HPDE6-E6E7 (cell line): Measurements from ENCODE around the gene SLC38A9.
A peak's percentile ranks its signal among the peaks of the same experiment; 100 is the strongest.
"Not testable (repeated sequence)": the region's sequence is repeated elsewhere in the genome, so short reads cannot be mapped to it uniquely, and the experiment has no call there.

Experiments
- DNase-seq: peaks from one replicate; pipeline ENCODE4 v3.0.0; 2011; ENCODE audit warnings: missing footprints; ENCODE audit errors: extremely low spot score

The SLC38A9 gene

DNA sequence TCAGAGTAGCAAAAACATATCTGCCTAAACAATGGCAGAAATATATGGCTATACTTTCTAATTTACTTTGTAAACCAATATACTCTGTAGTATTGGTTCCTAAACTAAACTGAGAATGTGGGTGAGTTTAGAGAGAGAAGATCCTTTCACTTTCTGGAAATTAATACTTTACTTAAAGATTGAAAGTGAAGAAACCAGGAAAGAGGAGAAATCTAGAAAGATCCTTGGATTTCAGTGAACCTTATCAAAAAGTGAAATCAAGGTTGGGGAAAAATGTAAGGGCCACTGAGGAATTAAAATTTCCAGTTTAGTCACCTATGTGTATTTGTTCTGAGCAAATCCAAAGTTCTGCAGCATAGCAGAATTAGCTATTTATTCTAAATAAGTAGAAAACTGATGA is 5.9 kb downstream of the SLC38A9 start:
- no peak for DNase-seq

DNA sequence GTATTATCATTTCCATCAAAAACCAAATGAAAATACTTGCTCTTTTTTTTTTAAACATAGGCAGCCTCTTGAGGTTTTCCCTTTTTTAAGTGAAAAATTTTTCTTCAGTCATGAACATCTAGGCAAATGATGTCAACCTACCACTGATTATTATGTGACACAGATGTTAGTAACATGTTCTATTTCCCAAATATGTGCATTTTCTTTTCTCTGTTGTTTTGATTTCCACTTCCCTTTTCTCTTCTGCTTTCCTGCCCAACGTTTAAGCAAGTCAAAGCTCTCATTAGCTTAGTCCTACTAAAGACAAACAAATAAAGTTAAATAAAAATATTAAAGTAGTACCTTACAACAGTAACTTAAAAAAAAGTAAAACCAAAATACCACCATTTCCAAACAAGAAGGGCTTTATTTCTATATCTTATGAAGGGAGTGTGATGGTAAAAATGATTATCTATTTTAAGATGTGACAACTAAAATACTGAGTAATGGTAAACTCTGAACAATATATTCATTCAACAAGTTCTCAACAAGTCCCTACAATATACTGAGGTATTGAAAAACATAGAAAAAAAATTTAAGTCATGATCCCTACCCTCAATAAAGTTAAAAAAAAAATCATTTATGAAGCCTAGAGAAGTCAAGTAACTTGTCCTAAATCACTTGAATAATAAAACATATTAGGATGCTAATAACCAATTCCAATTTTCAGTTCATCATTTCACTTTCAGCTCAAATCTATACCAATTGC is 9.4 kb downstream of the SLC38A9 start:
- DNase-seq = no peak

DNA sequence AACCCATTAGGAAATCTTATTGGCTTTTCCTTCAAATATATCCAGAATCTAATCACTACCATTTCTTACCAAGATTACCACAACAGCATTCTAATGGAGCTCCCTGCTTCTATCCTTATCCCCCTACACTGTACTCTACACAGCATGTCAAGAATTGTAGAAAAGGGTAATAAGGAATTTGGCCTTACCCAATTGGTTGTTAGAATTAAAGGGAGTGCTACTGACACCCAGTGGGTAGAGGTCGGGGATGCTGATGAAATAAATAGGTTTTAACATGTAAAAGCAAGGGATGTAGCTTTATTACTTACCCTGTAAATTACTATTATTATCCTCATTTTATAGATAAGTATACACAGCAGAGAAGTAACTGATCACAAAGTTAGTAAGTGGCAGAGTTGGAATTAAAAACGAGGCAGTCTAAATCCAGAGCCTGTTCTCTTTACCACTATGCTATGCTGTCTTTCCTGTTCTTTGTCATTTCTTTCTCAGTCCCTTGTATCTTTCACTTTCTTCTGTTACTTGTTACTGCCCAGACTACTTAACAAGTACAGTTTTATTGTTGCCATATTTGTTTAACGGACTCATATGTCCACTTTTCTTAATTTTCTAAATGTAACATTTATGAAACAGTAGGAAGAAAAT is 10.5 kb downstream of the SLC38A9 start:
- DNase-seq = no peak

DNA sequence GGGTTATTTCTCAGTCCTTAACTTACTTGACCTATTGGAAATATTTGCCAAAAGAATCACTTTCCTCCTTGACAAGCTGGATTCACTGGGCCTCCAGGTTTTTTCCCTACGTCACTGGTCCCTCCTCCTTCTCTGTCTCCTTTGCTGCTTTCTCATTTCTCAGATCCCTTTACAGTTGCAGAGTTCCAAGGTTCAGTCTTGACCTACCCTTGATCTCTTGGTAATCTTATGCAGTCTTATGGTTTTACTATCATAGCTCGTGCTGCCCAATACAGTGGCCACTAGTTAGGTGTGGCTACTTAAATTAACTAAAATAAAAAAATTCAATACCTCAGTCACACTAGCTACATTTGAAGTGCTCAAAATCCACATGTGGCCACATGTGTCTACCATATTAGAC is 11.4 kb downstream of the SLC38A9 start:
- DNase-seq = no peak

DNA sequence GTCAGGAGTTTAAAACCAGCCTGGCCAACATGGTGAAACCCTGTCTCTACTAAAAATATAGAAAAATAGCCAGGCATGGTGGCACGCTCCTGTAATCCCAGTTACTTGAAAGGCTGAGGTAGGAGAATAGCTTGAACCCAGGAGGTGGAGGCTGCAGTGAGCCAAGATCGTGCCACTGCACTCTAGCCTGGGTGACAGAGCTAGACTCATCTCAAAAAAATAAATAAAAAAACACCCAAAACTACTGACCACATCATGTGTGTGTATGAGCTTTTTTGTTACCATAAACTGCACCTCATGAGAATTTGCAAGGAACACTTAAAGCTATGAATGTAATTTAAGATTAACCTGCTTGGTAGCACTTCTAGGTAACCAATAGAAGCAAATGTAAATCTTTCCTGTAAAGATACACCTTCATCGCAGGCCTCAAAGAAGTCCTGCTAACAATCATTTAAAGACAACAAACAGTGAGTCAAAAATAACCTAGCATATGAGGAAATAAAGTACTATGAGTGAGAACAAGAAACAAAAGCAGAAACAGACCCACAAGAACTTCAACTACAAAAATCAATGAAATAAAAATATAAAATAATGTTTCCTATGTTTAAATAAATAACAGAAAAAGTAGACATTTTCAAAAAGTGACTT is 13.0 kb downstream of the SLC38A9 start:
- DNase-seq = no peak

DNA sequence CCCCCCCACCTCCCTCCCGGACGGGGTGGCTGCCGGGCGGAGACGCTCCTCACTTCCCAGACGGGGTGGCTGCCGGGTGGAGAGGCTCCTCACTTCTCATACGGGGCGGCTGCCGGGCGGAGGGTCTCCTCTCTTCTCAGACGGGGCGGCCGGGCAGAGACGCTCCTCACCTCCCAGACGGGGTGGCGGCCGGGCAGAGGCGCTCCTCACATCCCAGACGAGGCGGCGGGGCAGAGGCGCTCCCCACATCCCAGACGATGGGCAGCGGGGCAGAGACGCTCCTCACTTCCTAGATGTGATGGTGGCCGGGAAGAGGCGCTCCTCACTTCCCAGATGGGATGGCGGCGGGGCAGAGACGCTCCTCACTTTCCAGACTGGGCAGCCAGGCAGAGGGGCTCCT is 15.4 kb downstream of the SLC38A9 start:
- not testable (repeated sequence) for DNase-seq

DNA sequence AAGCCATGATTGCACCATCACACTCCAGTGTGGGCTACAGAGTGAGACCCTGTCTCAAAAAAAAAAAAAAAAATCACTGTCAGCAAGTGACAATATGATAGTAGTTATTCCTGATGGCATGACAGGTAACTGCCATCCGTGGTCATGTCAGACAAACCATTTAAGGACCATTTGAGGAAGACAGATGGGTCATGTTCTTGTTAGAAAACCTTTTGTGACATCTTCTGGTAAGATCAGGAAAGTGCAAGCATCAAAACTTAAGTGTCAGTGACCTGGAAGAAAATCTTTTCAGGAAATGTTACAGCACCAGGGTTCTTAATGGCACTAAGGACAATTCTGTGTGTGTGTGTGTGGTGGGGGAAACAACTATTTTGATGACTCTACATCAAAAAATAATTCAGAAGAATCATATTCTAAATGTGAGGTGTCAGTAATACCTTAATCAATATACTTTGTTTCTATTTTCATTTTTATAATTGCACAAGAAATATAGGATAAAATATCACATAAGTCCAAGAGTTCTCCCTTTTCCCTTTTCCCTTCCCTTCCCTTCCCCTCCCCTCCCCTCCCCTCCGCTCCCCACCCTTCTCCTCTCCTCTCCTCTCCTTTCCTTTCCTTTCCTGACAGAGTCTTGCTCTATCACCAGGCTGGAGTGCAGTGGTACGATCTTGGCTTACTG is 17.8 kb downstream of the SLC38A9 start:
- no peak for DNase-seq

DNA sequence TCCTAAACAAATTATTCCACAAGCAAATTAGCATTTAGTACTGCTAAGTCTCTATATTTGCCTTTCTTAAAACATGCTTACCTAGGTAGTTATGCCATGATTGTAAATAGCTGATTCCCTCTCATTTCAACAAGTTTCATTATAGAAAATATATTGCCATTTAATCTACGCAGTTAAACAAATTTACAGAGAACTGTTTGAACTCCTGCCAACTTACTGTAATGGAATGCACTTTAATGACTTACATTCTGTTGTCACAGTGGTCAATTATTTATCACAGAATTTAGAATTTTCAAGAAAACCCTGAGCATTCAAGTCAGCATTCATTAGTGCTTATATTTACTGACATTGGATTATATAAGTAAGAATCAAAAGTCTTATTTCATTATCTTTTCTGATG is 19.6 kb downstream of the SLC38A9 start:
- no peak for DNase-seq

DNA sequence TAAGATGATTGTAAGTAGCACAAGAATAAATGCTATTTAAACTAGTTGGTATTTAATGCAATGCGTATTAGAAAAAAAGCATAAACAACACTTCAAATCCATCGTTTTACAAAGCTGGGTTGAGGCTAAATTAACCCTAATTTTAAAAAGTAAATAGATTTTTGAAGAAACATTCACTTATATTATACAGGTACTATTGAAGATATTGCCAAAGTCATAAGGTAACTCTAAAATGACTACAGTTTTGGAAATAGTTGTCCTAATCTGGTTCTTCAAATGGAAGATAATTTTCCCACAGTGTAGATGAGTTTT is 20.1 kb downstream of the SLC38A9 start:
- no peak for DNase-seq

DNA sequence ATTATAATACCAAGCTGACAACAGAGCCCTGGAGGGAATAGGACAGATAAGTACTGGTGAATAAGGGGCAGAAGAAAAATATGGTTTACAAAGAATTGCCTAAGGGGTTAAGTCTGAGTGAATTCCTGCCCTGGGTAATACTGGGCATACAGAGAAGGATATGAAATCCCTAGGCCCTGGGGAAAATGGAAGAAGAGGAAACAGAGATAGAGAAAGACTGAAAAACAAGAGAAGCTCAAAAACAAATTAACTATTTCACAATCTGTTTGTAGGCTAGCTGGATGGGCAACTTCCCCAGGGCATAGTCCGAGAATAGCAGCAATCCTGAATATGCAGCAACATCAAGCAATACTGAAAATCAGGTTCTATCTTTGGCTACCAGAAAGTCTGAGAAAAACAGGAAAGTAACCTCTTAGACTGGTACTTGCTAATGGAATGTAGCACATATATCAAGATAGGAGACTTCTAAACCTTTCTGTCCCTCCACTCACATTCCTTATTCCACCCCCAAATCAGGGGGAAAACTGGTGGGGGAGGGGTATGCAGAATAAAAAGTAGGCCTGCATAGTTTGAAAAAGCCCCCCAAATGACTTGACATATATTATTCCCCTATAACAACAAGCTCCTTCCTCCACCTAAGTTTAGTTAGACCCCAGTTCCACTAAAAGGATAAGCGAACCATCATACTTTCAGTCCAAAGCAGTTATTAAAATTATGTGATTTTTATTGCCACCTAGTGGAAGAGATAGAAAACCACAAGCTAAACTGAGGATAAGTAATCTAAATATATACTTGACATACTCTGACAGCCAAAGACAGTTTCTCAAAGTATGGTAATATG is 20.6 kb downstream of the SLC38A9 start:
- no peak for DNase-seq

DNA sequence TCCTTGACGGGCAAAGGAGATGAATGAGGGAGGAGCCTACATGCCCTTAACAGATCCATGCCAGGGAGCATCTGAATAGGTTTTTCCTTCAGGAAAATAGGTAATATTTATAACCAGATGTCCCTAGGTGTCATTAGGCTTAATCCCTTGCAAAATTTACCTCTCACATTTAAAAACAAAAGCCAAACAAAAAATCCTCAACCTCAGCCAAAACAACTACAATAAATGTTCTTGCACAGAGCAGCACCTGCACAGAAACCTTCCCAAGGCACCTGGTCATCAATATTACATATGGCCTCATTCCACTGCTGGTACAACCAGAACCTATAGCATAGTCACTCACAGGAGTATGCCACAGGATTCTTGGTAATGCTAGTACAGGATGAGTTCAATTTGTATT is 30.1 kb downstream of the SLC38A9 start:
- no peak for DNase-seq

DNA sequence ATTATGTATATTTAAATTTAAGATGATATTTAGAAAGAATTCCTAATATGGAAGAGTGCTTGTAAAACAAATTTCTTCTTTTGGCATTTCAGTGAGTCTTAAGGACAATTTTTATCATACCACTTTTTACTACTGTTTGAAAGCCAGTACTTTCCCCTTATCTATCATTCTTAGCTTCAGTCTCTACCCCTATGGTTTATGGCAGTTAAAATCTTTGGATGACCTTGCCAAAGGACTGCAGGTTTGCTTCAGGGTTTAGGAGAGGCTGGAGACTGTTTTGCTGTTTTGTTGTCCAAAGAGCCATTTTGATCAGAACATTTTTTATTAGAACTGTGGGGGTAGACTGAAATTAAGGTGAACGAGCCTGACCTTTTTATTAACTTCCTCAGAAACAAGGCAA is 30.8 kb downstream of the SLC38A9 start:
- no peak for DNase-seq

DNA sequence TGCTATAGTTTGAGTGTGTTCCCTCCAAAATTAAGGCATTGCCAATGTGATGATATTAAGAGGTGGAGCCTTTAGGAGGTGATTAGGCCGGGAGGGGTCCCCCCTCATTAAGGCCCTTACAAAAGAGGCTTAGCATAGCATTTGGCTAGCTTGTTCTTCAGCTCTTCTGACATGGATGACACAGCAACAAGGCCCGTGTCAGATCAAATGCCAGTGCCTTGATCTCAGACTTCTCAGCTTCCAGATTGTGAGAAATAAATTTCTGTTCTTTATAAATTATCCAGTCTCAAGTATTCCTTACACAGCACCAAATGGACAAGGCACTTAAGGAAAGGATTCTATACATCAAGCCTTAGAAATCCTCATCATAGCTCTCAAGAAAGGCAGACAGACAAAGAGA is 31.8 kb downstream of the SLC38A9 start:
- DNase-seq = no peak

DNA sequence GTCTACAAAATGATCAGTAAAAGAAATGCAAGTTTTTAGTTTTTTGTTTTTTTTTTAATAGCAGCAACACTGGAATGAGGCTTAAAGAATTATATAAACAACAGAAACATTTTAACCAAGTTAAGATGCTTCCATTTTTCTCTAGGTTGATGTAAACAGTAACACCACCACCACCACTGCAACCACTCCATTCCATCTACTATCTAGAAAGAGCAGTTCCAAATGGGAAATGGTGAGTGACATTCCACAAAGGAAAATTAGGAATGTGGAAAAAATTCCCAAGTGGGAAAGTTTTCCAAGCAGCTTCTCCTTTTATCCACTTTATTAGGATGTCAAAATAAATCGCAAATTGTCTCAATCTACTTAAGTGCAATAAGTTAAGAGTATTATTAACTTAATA is 32.6 kb downstream of the SLC38A9 start:
- no peak for DNase-seq

DNA sequence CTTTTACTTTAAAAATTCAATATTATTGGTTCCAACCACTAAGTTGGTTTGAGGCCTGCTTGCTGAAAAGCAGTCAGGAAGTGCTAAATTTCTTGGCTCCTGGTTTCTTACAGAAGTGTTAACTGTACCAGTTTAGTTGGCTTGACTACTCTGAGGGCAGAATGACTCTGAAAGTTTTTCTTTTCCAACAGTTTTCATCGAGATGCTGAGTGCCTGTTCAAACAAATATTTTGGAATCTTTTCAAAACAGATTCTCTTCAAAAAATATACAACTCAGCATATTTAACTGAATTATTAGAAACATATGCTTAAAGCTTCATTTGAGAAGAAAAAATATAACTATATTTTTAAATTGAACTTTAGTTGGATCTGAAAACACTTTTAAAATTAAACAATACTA is 37.0 kb downstream of the SLC38A9 start:
- no peak for DNase-seq

DNA sequence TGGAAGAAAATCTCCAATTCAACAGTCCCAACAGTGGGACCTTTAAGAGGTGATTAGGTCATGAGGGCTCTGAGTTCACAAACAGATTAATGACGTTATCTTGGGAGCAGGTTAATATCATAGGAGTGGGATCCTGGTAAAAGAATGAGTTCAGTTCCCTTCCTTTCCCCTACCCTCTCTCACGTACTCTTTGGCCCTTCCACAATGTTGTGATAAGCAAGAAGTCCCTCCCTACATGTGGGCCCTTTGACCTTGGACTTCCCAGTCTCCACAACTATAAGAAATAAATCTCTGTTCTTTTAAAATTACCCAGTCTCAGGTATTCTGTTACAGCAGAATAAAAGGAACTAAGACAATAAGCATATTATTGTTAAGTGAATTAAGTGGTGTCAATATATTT is 37.8 kb downstream of the SLC38A9 start:
- no peak for DNase-seq

DNA sequence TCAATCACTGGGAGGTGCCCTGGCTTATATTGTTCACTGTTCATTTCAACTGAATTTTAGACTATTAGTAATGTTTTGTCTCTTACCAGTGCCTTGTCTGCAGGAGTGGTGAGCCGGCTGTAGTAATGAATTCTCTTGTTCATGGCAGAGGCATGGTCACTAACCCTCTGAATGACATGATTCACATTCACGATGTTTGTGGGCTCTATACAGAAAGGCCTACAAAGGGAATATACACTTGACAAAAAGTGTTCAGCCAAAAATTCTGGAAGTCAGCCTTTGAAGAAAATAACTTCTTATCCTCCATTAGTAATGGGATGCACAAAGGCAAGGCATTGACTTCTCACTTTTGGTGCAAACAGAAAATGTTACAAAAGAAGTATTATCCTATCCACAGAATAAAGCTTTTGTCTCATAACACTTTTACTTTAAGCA is 39.6 kb downstream of the SLC38A9 start:
- DNase-seq = no peak

DNA sequence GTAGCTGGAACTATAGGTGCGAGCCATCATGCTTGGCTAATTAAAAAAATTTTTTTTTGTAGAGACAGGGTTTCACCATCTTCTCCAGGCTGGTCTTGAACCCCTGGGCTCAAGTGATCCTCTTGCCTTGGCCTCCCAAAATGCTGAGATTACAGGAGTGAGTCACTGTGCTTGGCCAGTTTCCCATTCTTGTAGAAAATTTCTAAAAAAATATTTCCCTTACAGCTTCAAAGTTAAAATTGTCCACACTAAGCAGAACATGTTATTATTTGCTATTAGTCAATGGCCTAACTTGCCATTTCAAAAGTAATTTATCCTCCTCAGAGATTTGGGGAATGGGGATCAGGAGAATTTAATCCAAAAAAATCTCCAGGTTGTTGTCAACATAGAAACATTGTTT is 40.1 kb downstream of the SLC38A9 start:
- no peak for DNase-seq

DNA sequence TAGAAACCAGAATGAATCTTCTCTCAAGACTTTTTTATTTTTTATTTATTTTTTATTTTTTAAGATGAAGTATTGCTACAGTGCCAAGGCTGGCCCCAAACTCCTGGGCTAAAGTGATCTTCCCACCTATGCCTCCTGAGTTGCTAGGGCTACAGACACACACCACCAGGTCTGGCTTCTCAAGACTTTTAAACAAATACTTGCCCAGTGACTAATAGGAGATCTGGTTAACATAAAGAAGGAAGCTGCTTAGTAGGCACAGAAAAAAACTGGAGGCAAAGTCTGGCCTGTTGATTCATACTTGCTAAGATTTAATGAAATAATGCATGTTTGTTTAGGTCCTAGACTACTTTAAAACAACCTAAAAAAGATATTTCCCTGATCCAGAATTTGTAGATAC is 43.8 kb downstream of the SLC38A9 start:
- DNase-seq = peak; percentile 77

DNA sequence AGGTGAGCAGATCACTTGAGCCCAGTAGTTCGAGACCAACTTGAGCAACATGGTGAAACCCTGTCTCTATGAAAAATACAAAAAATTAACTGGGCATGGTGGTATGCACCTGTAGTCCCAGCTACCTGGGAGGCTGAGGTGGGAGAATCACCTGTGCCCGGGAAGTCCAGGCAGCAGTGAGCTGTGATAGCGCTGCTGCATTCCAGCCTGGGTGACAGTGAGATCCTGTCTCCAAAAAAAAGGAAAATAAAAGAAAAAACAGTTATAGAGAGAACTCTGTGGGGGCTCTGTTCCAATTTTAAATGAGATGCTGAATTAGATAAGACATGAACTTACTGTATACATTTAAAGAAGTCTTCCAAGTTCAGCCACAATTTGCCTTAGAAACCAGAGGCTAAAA is 44.2 kb downstream of the SLC38A9 start:
- DNase-seq = no peak

DNA sequence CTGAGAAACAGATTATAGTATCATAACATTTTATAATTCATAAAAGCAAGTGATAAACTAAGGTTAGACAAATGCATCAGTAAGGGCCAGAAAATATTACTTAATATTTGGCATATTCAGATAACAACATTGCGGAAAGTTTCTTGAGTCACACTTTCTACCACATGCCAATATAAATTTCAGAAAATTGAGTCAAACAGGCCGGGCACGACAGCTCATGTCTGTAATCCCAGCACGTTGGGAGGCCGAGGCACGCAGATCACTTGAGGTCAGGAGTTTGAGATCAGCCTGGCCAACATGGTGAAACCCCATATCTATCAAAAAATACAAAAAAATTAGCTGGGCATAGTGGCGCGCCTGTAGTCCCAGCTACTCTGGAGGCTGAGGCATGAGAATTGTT is 47.1 kb downstream of the SLC38A9 start:
- DNase-seq = no peak

DNA sequence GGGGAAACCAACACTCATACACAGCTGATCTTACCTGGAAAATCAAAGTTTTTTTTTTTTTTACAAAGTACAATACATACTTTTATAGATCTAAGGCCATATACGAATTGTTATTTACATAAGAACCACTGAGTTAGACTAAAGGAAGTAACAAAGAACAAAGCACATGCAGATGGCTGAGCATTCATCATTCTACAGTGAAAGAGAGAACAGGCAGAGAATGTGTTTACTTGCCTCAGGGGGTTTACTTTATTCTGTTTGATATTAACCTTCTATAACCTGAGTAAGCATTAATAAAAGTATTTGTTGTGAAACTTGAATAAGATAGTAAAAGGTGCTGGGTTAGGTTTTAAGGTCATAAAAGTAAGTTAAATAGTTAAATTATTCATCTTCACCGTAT is 54.7 kb downstream of the SLC38A9 start:
- no peak for DNase-seq
